Ishikawa (cell line): ENCODE measurements around the gene SMARCD1.

Source experiments
- CEBPB ChIP-seq: IDR thresholded peaks from 2 replicates; pipeline ENCODE4 v1.6.1; 2012
- CREB1 ChIP-seq: IDR thresholded peaks from 2 replicates; pipeline ENCODE4 v1.6.1; 2012; ENCODE audit warnings: low read depth
- EGR1 ChIP-seq: IDR thresholded peaks from 2 replicates; pipeline ENCODE4 v1.6.1; 2012
- EP300 ChIP-seq: IDR thresholded peaks from 2 replicates; pipeline ENCODE4 v1.6.1; 2012; ENCODE audit warnings: borderline replicate concordance
- FOXM1 ChIP-seq: IDR thresholded peaks from 2 replicates; pipeline ENCODE4 v1.6.1; 2012; ENCODE audit warnings: low read depth, borderline replicate concordance
- MAX ChIP-seq: IDR thresholded peaks from 2 replicates; pipeline ENCODE4 v1.6.1; 2012
- NFIC ChIP-seq: IDR thresholded peaks from 2 replicates; pipeline ENCODE4 v1.6.1; 2012
- RAD21 ChIP-seq: IDR thresholded peaks from 2 replicates; pipeline ENCODE4 v1.6.1; 2012; ENCODE audit warnings: low read depth
- REST ChIP-seq: IDR thresholded peaks from 2 replicates; pipeline ENCODE4 v1.6.1; 2012; ENCODE audit warnings: low read depth, mild to moderate bottlenecking
- TAF1 ChIP-seq: IDR thresholded peaks from 2 replicates; pipeline ENCODE4 v1.6.1; 2012; ENCODE audit warnings: low read depth, mild to moderate bottlenecking
- TCF12 ChIP-seq: IDR thresholded peaks from 2 replicates; pipeline ENCODE4 v1.6.1; 2012; ENCODE audit warnings: low read depth
- YY1 ChIP-seq: IDR thresholded peaks from 2 replicates; pipeline ENCODE4 v1.6.1; 2012; ENCODE audit warnings: low read depth
- ZBTB7A ChIP-seq: IDR thresholded peaks from 2 replicates; pipeline ENCODE4 v1.6.1; 2012; ENCODE audit warnings: low read depth
- TF ChIP-seq, protein P1 (sequence below): IDR thresholded peaks from 2 replicates; pipeline ENCODE4 v1.6.1; 2012

DNA sequence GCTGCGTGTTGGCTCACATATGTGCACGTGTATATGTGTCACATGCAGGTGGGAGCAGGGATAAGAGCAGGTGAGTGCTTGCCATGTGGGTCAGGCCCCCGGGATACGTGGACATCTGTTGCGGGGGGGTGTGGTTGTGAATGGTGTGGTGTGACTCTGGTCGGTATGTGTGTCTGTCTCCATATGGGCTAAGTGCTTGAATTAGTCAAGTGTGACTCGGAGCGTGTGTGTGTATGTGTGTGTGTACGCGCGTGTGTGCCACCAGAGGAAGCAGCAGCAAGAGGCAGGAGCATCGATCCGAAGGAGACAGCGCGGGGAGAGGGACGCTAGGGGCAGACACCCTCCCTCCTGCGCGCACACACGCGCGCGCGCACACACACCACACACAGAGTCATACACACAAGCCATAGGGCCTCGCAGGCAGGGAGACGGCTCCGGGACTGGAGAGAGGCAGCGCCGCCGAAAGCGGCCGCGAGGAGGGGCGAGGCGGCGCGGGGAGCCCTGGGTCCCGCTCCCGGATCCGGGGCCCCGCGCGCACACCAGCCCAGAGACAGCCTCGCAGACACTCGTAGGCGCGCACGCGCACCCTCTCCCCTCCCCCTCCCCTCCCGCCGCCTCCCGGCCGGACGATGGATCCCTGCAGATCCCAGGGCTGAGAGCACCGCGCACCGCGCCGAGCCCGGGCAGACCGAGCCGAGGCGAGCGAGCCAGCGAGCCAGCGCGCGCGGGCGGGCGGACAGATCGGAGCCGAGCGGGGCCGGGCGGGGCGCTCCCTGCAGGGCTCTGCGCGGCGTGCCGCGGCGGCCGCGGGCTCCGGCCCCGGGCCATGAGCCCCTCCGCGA, 27.9 kb upstream of the SMARCD1 start, which contains the start of gene ASIC1:
- TF ChIP-seq, protein P1, sequence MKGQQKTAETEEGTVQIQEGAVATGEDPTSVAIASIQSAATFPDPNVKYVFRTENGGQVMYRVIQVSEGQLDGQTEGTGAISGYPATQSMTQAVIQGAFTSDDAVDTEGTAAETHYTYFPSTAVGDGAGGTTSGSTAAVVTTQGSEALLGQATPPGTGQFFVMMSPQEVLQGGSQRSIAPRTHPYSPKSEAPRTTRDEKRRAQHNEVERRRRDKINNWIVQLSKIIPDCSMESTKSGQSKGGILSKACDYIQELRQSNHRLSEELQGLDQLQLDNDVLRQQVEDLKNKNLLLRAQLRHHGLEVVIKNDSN: no peak
- TF ChIP-seq MAX (no peak; the same call in none of the 2 replicates), FOXM1 (no peak), EGR1 (no peak), ZBTB7A (no peak), RAD21 (no peak), REST (no peak), TAF1 (peak; percentile 37; the same call in 1 of the 2 replicates), CREB1 (no peak), CEBPB (no peak), YY1 (no peak), EP300 (no peak), TCF12 (peak; percentile 49; the same call in 1 of the 2 replicates), NFIC (no peak)
